Measurements from ENCODE around the gene SPC24. TPM values are rescaled to one million over a fixed set of nuclear protein-coding genes. Genes with fewer than 3 reads are reported as not detected.

Gene SPC24
- total and polyA plus RNA-seq, 9 of the 15 experiments (the other 6 are each of a cell fraction or from before 2014, with no cell fraction given), result 18.2 to 154 (median 60.9) TPM

DNA sequence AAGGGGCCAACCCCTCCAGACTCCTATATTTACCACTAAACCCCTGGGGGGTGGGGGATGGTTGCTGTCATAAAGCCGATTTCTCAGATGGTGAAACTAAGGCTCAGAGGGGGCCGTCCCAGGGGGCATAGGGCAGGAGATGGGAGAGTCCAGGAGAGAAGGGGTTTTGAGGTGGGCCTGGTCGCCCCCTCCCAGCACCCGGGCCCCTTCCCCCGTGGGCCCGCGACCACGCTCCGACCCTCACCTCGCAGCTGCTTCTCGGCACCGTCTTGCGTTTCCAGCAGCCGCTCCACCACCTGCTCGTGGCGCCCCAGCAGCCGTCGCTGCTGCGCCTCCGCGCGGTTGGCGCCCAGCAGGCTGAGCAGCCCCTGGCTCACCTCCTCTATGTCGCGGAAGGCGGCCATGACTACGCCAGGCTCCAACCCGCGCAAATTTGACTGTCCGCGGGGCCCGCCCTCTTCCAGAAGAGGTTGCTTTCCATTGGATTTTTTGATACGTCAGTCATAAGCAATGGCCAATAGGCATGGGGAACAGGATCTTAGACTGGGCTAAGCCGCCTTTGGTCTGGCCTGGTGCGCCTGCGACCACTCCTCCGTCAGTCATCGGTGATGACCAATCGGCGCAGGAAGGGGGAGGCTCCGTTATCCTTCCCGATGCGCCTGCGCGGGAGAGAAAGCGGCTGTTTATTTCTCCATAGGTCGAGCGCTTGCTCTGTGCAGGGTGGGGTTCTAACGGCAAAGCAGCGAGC, at the start of gene SPC24 (continued):
- TF ChIP-seq OTX1 (CRISPR knock-in tag; IDR thresholded peaks at IDR 0.05) (peak; percentile 78; the same call in 1 of the 2 replicates), PTBP1 (IDR thresholded peaks at IDR 0.05; ENCODE audit: low read depth, low read length) (0 out of 2 replicates have a peak, but pooled peaks have one; percentile 48)
- TF ChIP-seq, protein P1, sequence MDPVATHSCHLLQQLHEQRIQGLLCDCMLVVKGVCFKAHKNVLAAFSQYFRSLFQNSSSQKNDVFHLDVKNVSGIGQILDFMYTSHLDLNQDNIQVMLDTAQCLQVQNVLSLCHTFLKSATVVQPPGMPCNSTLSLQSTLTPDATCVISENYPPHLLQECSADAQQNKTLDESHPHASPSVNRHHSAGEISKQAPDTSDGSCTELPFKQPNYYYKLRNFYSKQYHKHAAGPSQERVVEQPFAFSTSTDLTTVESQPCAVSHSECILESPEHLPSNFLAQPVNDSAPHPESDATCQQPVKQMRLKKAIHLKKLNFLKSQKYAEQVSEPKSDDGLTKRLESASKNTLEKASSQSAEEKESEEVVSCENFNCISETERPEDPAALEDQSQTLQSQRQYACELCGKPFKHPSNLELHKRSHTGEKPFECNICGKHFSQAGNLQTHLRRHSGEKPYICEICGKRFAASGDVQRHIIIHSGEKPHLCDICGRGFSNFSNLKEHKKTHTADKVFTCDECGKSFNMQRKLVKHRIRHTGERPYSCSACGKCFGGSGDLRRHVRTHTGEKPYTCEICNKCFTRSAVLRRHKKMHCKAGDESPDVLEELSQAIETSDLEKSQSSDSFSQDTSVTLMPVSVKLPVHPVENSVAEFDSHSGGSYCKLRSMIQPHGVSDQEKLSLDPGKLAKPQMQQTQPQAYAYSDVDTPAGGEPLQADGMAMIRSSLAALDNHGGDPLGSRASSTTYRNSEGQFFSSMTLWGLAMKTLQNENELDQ (CRISPR knock-in tag; IDR thresholded peaks at IDR 0.05; ENCODE audit: borderline replicate concordance), result no peak
- TF ChIP-seq, protein P2, sequence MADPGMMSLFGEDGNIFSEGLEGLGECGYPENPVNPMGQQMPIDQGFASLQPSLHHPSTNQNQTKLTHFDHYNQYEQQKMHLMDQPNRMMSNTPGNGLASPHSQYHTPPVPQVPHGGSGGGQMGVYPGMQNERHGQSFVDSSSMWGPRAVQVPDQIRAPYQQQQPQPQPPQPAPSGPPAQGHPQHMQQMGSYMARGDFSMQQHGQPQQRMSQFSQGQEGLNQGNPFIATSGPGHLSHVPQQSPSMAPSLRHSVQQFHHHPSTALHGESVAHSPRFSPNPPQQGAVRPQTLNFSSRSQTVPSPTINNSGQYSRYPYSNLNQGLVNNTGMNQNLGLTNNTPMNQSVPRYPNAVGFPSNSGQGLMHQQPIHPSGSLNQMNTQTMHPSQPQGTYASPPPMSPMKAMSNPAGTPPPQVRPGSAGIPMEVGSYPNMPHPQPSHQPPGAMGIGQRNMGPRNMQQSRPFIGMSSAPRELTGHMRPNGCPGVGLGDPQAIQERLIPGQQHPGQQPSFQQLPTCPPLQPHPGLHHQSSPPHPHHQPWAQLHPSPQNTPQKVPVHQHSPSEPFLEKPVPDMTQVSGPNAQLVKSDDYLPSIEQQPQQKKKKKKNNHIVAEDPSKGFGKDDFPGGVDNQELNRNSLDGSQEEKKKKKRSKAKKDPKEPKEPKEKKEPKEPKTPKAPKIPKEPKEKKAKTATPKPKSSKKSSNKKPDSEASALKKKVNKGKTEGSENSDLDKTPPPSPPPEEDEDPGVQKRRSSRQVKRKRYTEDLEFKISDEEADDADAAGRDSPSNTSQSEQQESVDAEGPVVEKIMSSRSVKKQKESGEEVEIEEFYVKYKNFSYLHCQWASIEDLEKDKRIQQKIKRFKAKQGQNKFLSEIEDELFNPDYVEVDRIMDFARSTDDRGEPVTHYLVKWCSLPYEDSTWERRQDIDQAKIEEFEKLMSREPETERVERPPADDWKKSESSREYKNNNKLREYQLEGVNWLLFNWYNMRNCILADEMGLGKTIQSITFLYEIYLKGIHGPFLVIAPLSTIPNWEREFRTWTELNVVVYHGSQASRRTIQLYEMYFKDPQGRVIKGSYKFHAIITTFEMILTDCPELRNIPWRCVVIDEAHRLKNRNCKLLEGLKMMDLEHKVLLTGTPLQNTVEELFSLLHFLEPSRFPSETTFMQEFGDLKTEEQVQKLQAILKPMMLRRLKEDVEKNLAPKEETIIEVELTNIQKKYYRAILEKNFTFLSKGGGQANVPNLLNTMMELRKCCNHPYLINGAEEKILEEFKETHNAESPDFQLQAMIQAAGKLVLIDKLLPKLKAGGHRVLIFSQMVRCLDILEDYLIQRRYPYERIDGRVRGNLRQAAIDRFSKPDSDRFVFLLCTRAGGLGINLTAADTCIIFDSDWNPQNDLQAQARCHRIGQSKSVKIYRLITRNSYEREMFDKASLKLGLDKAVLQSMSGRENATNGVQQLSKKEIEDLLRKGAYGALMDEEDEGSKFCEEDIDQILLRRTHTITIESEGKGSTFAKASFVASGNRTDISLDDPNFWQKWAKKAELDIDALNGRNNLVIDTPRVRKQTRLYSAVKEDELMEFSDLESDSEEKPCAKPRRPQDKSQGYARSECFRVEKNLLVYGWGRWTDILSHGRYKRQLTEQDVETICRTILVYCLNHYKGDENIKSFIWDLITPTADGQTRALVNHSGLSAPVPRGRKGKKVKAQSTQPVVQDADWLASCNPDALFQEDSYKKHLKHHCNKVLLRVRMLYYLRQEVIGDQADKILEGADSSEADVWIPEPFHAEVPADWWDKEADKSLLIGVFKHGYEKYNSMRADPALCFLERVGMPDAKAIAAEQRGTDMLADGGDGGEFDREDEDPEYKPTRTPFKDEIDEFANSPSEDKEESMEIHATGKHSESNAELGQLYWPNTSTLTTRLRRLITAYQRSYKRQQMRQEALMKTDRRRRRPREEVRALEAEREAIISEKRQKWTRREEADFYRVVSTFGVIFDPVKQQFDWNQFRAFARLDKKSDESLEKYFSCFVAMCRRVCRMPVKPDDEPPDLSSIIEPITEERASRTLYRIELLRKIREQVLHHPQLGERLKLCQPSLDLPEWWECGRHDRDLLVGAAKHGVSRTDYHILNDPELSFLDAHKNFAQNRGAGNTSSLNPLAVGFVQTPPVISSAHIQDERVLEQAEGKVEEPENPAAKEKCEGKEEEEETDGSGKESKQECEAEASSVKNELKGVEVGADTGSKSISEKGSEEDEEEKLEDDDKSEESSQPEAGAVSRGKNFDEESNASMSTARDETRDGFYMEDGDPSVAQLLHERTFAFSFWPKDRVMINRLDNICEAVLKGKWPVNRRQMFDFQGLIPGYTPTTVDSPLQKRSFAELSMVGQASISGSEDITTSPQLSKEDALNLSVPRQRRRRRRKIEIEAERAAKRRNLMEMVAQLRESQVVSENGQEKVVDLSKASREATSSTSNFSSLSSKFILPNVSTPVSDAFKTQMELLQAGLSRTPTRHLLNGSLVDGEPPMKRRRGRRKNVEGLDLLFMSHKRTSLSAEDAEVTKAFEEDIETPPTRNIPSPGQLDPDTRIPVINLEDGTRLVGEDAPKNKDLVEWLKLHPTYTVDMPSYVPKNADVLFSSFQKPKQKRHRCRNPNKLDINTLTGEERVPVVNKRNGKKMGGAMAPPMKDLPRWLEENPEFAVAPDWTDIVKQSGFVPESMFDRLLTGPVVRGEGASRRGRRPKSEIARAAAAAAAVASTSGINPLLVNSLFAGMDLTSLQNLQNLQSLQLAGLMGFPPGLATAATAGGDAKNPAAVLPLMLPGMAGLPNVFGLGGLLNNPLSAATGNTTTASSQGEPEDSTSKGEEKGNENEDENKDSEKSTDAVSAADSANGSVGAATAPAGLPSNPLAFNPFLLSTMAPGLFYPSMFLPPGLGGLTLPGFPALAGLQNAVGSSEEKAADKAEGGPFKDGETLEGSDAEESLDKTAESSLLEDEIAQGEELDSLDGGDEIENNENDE (IDR thresholded peaks at IDR 0.05; ENCODE audit: low read depth, low read length), result no peak
